WERI-Rb-1 (cell line): ENCODE measurements around the gene SH3BGRL3.

Source experiments
- DNase-seq: peaks from one replicate; pipeline ENCODE4 v3.0.0-alpha.2; 2020
- H3K27ac ChIP-seq: fragments of 250-450 bp; sonication (Bioruptor Pico); 2 replicates; pipeline ENCODE4 v1.5.1; 2020; ENCODE audit warnings: mild to moderate bottlenecking, moderate library complexity
- H3K27me3 ChIP-seq: fragments of 250-450 bp; sonication (Bioruptor Pico); 2 replicates; pipeline ENCODE4 v1.5.1; 2021; ENCODE audit warnings: mild to moderate bottlenecking, low read depth, moderate library complexity; ENCODE audit not compliant: insufficient read depth, severe bottlenecking
- H3K36me3 ChIP-seq: fragments of 250-450 bp; sonication (Bioruptor Pico); 2 replicates; pipeline ENCODE4 v1.5.1; 2020; ENCODE audit warnings: mild to moderate bottlenecking, moderate library complexity
- H3K4me3 ChIP-seq: 2 replicates; pipeline ENCODE4 v1.5.1; 2011; ENCODE audit warnings: low read depth, mild to moderate bottlenecking, control low read depth, low read length
- H3K9me3 ChIP-seq: fragments of 250-450 bp; sonication (Bioruptor Pico); 2 replicates; pipeline ENCODE4 v1.5.1; 2021; ENCODE audit warnings: mild to moderate bottlenecking, moderate library complexity; ENCODE audit not compliant: severe bottlenecking
- CTCF ChIP-seq: IDR thresholded peaks from 2 replicates; pipeline ENCODE4 v1.5.1; 2011; ENCODE audit warnings: low read depth, mild to moderate bottlenecking, control low read depth, inconsistent platforms, low read length

The SH3BGRL3 gene

GRCh38 chr1:26263212-26263611 is 16.7 kb upstream of the SH3BGRL3 start:
- no peak for DNase-seq
- no peak overlapping the region for H3K4me3 ChIP-seq
- H3K36me3 ChIP-seq = peaks cover 91% of the 10 kb centered on the region
- H3K9me3 ChIP-seq = no peaks in the 10 kb centered on the region
- no peaks in the 10 kb centered on the region for H3K27me3 ChIP-seq
- TF ChIP-seq CTCF = no peak
- no peak overlapping the region for H3K27ac ChIP-seq

GRCh38 chr1:26265405-26265804 is 14.5 kb upstream of the SH3BGRL3 start:
- no peaks in the 10 kb centered on the region for H3K27me3 ChIP-seq
- H3K4me3 ChIP-seq = no peak overlapping the region
- no peak for TF ChIP-seq CTCF
- no peak overlapping the region for H3K27ac ChIP-seq
- H3K36me3 ChIP-seq = peaks cover 88% of the 10 kb centered on the region
- DNase-seq = no peak
- H3K9me3 ChIP-seq = peaks cover 4% of the 10 kb centered on the region

GRCh38 chr1:26268290-26269197 is 11.3 kb upstream of the SH3BGRL3 start:
- no peak for DNase-seq
- Histone ChIP-seq H3K27ac (no peak overlapping the region), H3K36me3 (peaks cover 86% of the 10 kb centered on the region)

GRCh38 chr1:26269198-26269550 is 10.7 kb upstream of the SH3BGRL3 start:
- no peak for TF ChIP-seq CTCF
- no peak for DNase-seq
- H3K27me3 ChIP-seq = no peaks in the 10 kb centered on the region
- H3K9me3 ChIP-seq = peaks cover 4% of the 10 kb centered on the region
- H3K4me3 ChIP-seq = no peak overlapping the region
- no peak overlapping the region for H3K27ac ChIP-seq
- peaks cover 81% of the 10 kb centered on the region for H3K36me3 ChIP-seq

More at GRCh38 chr1:26268290-26269197, 11.3 kb upstream of the SH3BGRL3 start:
- Histone ChIP-seq H3K9me3 (peaks cover 4% of the 10 kb centered on the region), H3K27me3 (no peaks in the 10 kb centered on the region), H3K4me3 (no peak overlapping the region)
- no peak for TF ChIP-seq CTCF

GRCh38 chr1:26274801-26275425 is 5.0 kb upstream of the SH3BGRL3 start:
- no peak overlapping the region for H3K4me3 ChIP-seq
- H3K9me3 ChIP-seq = no peaks in the 10 kb centered on the region
- no peak for DNase-seq
- H3K27me3 ChIP-seq = no peaks in the 10 kb centered on the region
- no peak for TF ChIP-seq CTCF
- peak overlapping the region; percentile 17; the same call in 1 of the 2 replicates for H3K27ac ChIP-seq
- peaks cover 82% of the 10 kb centered on the region for H3K36me3 ChIP-seq
